ENCODE measurements around the gene SHOX.

DNA sequence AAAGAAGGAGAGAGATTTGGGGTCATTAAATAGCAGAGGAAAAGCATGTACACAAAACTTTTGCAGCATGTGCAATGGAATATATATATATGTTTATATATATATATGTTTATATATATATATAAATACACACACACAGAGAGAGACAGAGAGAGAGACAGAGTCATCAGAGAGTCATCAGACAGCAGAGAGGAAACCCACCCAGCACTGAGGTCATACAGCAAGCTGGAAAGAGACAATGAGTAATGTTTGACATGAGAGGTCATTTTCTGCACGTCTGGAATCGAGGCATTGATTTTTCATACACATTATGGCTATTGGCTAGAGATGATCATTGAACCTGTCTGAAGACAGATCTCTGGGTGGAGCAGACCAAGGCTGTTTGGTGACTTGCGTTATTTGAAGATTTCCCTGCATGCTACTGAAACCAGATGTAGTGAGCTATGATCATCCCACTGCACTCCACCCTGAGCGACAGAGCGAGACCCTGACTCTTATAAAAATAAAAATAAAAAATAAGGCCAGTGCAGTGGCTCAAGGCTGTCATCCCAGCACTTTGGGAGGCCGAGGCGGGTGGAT, 48.8 kb upstream of the SHOX start:
- TF ChIP-seq EZH2 (IDR thresholded peaks at IDR 0.05; ENCODE audit: insufficient read depth, poor library complexity, severe bottlenecking) = no peak
- no peak for TF ChIP-seq EZH2phosphoT487 (IDR thresholded peaks at IDR 0.05; ENCODE audit: insufficient read depth, low read depth)
